Astrocyte (in vitro differentiated cells and primary cell): ENCODE measurements around the gene FAM3A.

Experiments
- CTCF ChIP-seq: IDR thresholded peaks from 2 replicates; pipeline ENCODE4 v1.5.1; 2011; ENCODE audit warnings: low read depth, mild to moderate bottlenecking, inconsistent platforms, low read length, moderate library complexity; ENCODE audit not compliant: insufficient read depth
- EZH2 ChIP-seq: IDR thresholded peaks from 2 replicates; pipeline ENCODE4 v1.6.1; 2012; ENCODE audit warnings: mild to moderate bottlenecking, low read length, inconsistent platforms; ENCODE audit not compliant: insufficient read depth

DNA sequence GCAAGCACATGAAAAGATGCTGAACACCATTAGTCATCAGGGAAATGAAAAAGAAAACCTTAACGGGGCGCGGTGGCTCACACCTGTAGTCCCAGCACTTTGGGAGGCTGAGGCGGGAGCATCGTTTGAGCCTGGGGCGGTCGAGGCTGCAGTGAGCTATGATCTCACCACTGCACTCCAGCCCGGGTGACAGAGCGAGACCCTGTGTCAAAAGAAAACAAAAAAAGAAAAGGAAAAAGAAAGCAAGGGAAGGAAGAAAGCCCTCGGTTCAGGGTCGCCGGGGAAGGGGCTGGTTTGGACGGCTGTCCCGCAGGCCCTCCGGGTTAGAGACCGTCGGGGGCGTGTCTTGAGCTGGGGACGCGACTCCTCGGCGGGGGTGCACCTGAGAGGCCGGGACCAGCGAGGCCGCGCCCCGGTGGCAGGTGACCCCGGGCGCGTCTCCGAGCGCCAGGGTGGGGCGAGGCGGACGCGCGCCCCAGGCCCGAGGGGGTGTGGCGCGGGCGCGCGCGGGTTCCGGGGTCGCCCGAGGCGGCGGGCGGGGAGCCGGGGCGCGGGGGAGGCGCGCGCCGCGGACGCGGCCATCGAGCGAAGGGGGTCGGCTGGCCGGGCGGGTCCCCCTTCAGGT is 58.4 kb downstream of the FAM3A start:
- TF ChIP-seq CTCF (no peak), EZH2 (no peak)
